ENCODE data around the gene AHNAK2.

The AHNAK2 gene

GRCh38 chr14:104985675-104986486 lies 7.7 kb upstream of the AHNAK2 start, which contains the start of gene CLBA1 (continued):
- TF ChIP-seq SP2 (tag by site-specific recombination; IDR thresholded peaks at IDR 0.05) (peak; percentile 27; the same call in 1 of the 2 replicates), ZNF292 (tag by site-specific recombination; IDR thresholded peaks at IDR 0.05; ENCODE audit: borderline replicate concordance, low read depth) (no peak), SCRT2 (tag by site-specific recombination; IDR thresholded peaks at IDR 0.05) (no peak), ZNF561 (tag by site-specific recombination; IDR thresholded peaks at IDR 0.05; ENCODE audit: borderline replicate concordance) (peak; percentile 87), ZNF114 (tag by site-specific recombination; IDR thresholded peaks at IDR 0.05) (no peak), MYNN (tag by site-specific recombination; IDR thresholded peaks at IDR 0.05; ENCODE audit: borderline replicate concordance) (0 out of 2 replicates have a peak, but pooled peaks have one; percentile 41), SALL2 (tag by site-specific recombination; IDR thresholded peaks at IDR 0.05; ENCODE audit: borderline replicate concordance) (no peak), ZNF707 (tag by site-specific recombination; IDR thresholded peaks at IDR 0.05) (no peak), ZNF175 (tag by site-specific recombination; IDR thresholded peaks at IDR 0.05) (no peak), ZNF501 (tag by site-specific recombination; IDR thresholded peaks at IDR 0.05) (no peak), ELK4 (IDR thresholded peaks at IDR 0.05; ENCODE audit: borderline replicate concordance, low read depth, low read length) (no peak), ZNF26 (tag by site-specific recombination; IDR thresholded peaks at IDR 0.05) (no peak), ZBTB17 (tag by site-specific recombination; IDR thresholded peaks at IDR 0.05) (no peak), ZXDB (tag by site-specific recombination; IDR thresholded peaks at IDR 0.05) (0 out of 2 replicates have a peak, but pooled peaks have one; percentile 37), INSM2 (tag by site-specific recombination; IDR thresholded peaks at IDR 0.05) (no peak), ZNF768 (tag by site-specific recombination; IDR thresholded peaks at IDR 0.05) (no peak), ZBTB48 (tag by site-specific recombination; IDR thresholded peaks at IDR 0.05) (no peak), ZNF174 (tag by site-specific recombination; IDR thresholded peaks at IDR 0.05) (no peak), ZNF2 (tag by site-specific recombination; IDR thresholded peaks at IDR 0.05) (no peak), ZNF366 (tag by site-specific recombination; conservative IDR thresholded peaks at IDR 0.05) (no peak; the same call in 1 of the 2 replicates), SETDB1 (IDR thresholded peaks at IDR 0.05; ENCODE audit: insufficient read length, low read length) (no peak), SCRT1 (tag by site-specific recombination; IDR thresholded peaks at IDR 0.05; ENCODE audit: borderline replicate concordance) (no peak), ZNF280C (tag by site-specific recombination; IDR thresholded peaks at IDR 0.05) (no peak), ZNF311 (tag by site-specific recombination; IDR thresholded peaks at IDR 0.05; ENCODE audit: borderline replicate concordance) (no peak), PRDM6 (tag by site-specific recombination; IDR thresholded peaks at IDR 0.05) (no peak), ZNF350 (tag by site-specific recombination; IDR thresholded peaks at IDR 0.05) (no peak), ZNF514 (tag by site-specific recombination; IDR thresholded peaks at IDR 0.05) (no peak), ZNF19 (tag by site-specific recombination; IDR thresholded peaks at IDR 0.05; ENCODE audit: low read depth) (no peak), ZNF184 (tag by site-specific recombination; IDR thresholded peaks at IDR 0.05) (no peak), ZNF423 (tag by site-specific recombination; IDR thresholded peaks at IDR 0.05) (no peak; the same call in 1 of the 2 replicates), ZNF488 (tag by site-specific recombination; IDR thresholded peaks at IDR 0.05) (no peak), ZIC2 (tag by site-specific recombination; IDR thresholded peaks at IDR 0.05) (peak; percentile 25; the same call in 1 of the 2 replicates)

Data from HEK293 (cell line).